WTC11 (cell line): Measurements from ENCODE around the gene BPGM. TPM values are rescaled to one million over a fixed set of nuclear protein-coding genes. Genes with fewer than 3 reads are reported as not detected.

Source experiments
- ATAC-seq: fragments of 200-7000 bp; cut with Tn5 transposase; 2 replicates; pipeline ENCODE4 v1.10.0; 2021; ENCODE audit warnings: mild to moderate bottlenecking, moderate library complexity
- CTCF ChIA-PET: fragments of 300-600 bp; sonication (Branson Sonifier 250); formaldehyde crosslinking; loops from one replicate; lab custom pipeline; 2021; ENCODE audit warnings: antibody characterized with exemption; lab: Charles Lee
- POLR2A ChIA-PET: fragments of 350-600 bp; sonication (Branson Sonifier 250); formaldehyde crosslinking; loops from one replicate; lab custom pipeline; 2021; ENCODE audit warnings: antibody characterized with exemption; lab: Charles Lee
- DNase-seq: peaks from one replicate; pipeline ENCODE4 v3.0.0; 2021; ENCODE audit warnings: low spot score
- H3K27ac Mint-ChIP-seq: 2 replicates; pipeline ENCODE4 v1.8.0; 2021; ENCODE audit warnings: mixed read lengths
- H3K27me3 Mint-ChIP-seq: 2 replicates; pipeline ENCODE4 v1.8.0; 2021; ENCODE audit warnings: low read depth, mild to moderate bottlenecking, moderate library complexity, mixed read lengths
- H3K36me3 Mint-ChIP-seq: 2 replicates; pipeline ENCODE4 v1.8.0; 2021; ENCODE audit warnings: mixed read lengths
- H3K4me1 Mint-ChIP-seq: 2 replicates; pipeline ENCODE4 v1.8.0; 2022; ENCODE audit warnings: mixed read lengths
- H3K4me3 Mint-ChIP-seq: 2 replicates; pipeline ENCODE4 v1.8.0; 2021; ENCODE audit warnings: mild to moderate bottlenecking, moderate library complexity, mixed read lengths
- H3K9me3 Mint-ChIP-seq: 2 replicates; pipeline ENCODE4 v1.8.0; 2021; ENCODE audit warnings: mixed read lengths
- E2F5 ChIP-seq: sonication (generic); formaldehyde crosslinking; IDR thresholded peaks from 2 replicates; pipeline ENCODE4 v1.8.1; 2022; ENCODE audit warnings: mild to moderate bottlenecking, moderate library complexity, missing genetic modification reagents
- ESRRA ChIP-seq: sonication (generic); formaldehyde crosslinking; IDR thresholded peaks from 2 replicates; pipeline ENCODE4 v1.8.1; 2022; ENCODE audit warnings: mild to moderate bottlenecking, missing genetic modification reagents, borderline replicate concordance
- IRF2 ChIP-seq: sonication (generic); formaldehyde crosslinking; IDR thresholded peaks from 2 replicates; pipeline ENCODE4 v1.8.0; 2022; ENCODE audit warnings: low read depth, missing genetic modification reagents, borderline replicate concordance
- JUN ChIP-seq: sonication (generic); formaldehyde crosslinking; IDR thresholded peaks from 2 replicates; pipeline ENCODE4 v1.8.0; 2023; ENCODE audit warnings: mild to moderate bottlenecking, missing genetic modification reagents
- MXD4 ChIP-seq: fragments of 250-450 bp; sonication (Bioruptor Pico); IDR thresholded peaks from 2 replicates; pipeline ENCODE4 v1.8.0; 2021; ENCODE audit warnings: mild to moderate bottlenecking, moderate library complexity, borderline replicate concordance
- NFATC4 ChIP-seq: fragments of 250-450 bp; sonication (Bioruptor Pico); IDR thresholded peaks from 2 replicates; pipeline ENCODE4 v1.9.0; 2021; ENCODE audit warnings: mild to moderate bottlenecking
- NR2C2 ChIP-seq: sonication (generic); formaldehyde crosslinking; IDR thresholded peaks from 2 replicates; pipeline ENCODE4 v1.8.0; 2022; ENCODE audit warnings: mild to moderate bottlenecking, missing genetic modification reagents
- PREB ChIP-seq: sonication (generic); formaldehyde crosslinking; IDR thresholded peaks from 2 replicates; pipeline ENCODE4 v1.8.1; 2022; ENCODE audit warnings: mild to moderate bottlenecking, missing genetic modification reagents, moderate library complexity, borderline replicate concordance
- RELA ChIP-seq: sonication (generic); formaldehyde crosslinking; IDR thresholded peaks from 2 replicates; pipeline ENCODE4 v1.8.1; 2022; ENCODE audit warnings: missing genetic modification reagents, mild to moderate bottlenecking, borderline replicate concordance
- RORB ChIP-seq: fragments of 250-450 bp; sonication (Bioruptor Pico); IDR thresholded peaks from 2 replicates; pipeline ENCODE4 v1.9.0; 2021; ENCODE audit warnings: mild to moderate bottlenecking
- TP53 ChIP-seq: sonication (generic); formaldehyde crosslinking; IDR thresholded peaks from 2 replicates; pipeline ENCODE4 v1.8.1; 2023; ENCODE audit warnings: mild to moderate bottlenecking, missing genetic modification reagents
- ZBTB43 ChIP-seq: sonication (generic); formaldehyde crosslinking; IDR thresholded peaks from 2 replicates; pipeline ENCODE4 v1.8.1; 2023; ENCODE audit warnings: mild to moderate bottlenecking, missing genetic modification reagents
- ZNF138 ChIP-seq: sonication (generic); formaldehyde crosslinking; conservative IDR thresholded peaks from 2 replicates; pipeline ENCODE4 v1.8.1; 2022; ENCODE audit warnings: mild to moderate bottlenecking, moderate library complexity, missing genetic modification reagents
- ZNF317 ChIP-seq: sonication (generic); formaldehyde crosslinking; IDR thresholded peaks from 2 replicates; pipeline ENCODE4 v1.8.1; 2023; ENCODE audit warnings: low read depth, mild to moderate bottlenecking, moderate library complexity, missing genetic modification reagents, borderline replicate concordance
- ZNF532 ChIP-seq: fragments of 250-450 bp; sonication (Bioruptor Pico); IDR thresholded peaks from 2 replicates; pipeline ENCODE4 v1.9.0; 2021; ENCODE audit warnings: mild to moderate bottlenecking, borderline replicate concordance
- total RNA-seq: library from RNA; stranded (reverse); gene quantifications from 3 replicates; pipeline ENCODE4 v1.2.3, GENCODE V29; 2021
- TF ChIP-seq, protein P1 (sequence below): sonication (generic); formaldehyde crosslinking; IDR thresholded peaks from 2 replicates; pipeline ENCODE4 v1.8.0; 2023; ENCODE audit warnings: missing genetic modification reagents, mild to moderate bottlenecking, borderline replicate concordance
- TF ChIP-seq, protein P2 (sequence below): sonication (generic); formaldehyde crosslinking; IDR thresholded peaks from 2 replicates; pipeline ENCODE4 v1.8.0; 2023; ENCODE audit warnings: mild to moderate bottlenecking, missing genetic modification reagents
- TF ChIP-seq, protein P3 (sequence below): fragments of 250-450 bp; sonication (Bioruptor Pico); IDR thresholded peaks from 2 replicates; pipeline ENCODE4 v1.9.0; 2021; ENCODE audit warnings: mild to moderate bottlenecking

The BPGM gene
- total RNA-seq, 1 experiment from 2014 or later, result 14.6 TPM

- POLR2A ChIA-PET, result no interaction called here
These were observed 19.4 kb upstream of the BPGM start for GRCh38 chr7:134627109-134627774.

More at GRCh38 chr7:134627109-134627774, 19.4 kb upstream of the BPGM start:
- Mint-ChIP-seq H3K4me3 (no peak overlapping the region), H3K4me1 (peaks cover 6% of the 10 kb centered on the region; the same call in 1 of the 2 replicates), H3K36me3 (no peaks in the 10 kb centered on the region), H3K9me3 (no peaks in the 10 kb centered on the region), H3K27ac (no peak overlapping the region), H3K27me3 (peaks cover 8% of the 10 kb centered on the region)
- ATAC-seq (no peak), DNase-seq (no peak)
- CTCF ChIA-PET, result no interaction called here
- TF ChIP-seq E2F5 (no peak), ESRRA (CRISPR knock-in tag) (no peak), ZNF138 (CRISPR knock-in tag) (no peak), TP53 (CRISPR knock-in tag) (no peak), RORB (CRISPR knock-in tag) (no peak), PREB (no peak), ZBTB43 (CRISPR knock-in tag) (no peak), JUN (CRISPR knock-in tag) (no peak), MXD4 (CRISPR knock-in tag) (no peak), IRF2 (CRISPR knock-in tag) (no peak), RELA (no peak), NFATC4 (CRISPR knock-in tag) (no peak), NR2C2 (CRISPR knock-in tag) (no peak), ZNF317 (CRISPR knock-in tag) (no peak), ZNF532 (CRISPR knock-in tag) (no peak)
- TF ChIP-seq, protein P1, sequence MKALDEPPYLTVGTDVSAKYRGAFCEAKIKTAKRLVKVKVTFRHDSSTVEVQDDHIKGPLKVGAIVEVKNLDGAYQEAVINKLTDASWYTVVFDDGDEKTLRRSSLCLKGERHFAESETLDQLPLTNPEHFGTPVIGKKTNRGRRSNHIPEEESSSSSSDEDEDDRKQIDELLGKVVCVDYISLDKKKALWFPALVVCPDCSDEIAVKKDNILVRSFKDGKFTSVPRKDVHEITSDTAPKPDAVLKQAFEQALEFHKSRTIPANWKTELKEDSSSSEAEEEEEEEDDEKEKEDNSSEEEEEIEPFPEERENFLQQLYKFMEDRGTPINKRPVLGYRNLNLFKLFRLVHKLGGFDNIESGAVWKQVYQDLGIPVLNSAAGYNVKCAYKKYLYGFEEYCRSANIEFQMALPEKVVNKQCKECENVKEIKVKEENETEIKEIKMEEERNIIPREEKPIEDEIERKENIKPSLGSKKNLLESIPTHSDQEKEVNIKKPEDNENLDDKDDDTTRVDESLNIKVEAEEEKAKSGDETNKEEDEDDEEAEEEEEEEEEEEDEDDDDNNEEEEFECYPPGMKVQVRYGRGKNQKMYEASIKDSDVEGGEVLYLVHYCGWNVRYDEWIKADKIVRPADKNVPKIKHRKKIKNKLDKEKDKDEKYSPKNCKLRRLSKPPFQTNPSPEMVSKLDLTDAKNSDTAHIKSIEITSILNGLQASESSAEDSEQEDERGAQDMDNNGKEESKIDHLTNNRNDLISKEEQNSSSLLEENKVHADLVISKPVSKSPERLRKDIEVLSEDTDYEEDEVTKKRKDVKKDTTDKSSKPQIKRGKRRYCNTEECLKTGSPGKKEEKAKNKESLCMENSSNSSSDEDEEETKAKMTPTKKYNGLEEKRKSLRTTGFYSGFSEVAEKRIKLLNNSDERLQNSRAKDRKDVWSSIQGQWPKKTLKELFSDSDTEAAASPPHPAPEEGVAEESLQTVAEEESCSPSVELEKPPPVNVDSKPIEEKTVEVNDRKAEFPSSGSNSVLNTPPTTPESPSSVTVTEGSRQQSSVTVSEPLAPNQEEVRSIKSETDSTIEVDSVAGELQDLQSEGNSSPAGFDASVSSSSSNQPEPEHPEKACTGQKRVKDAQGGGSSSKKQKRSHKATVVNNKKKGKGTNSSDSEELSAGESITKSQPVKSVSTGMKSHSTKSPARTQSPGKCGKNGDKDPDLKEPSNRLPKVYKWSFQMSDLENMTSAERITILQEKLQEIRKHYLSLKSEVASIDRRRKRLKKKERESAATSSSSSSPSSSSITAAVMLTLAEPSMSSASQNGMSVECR (CRISPR knock-in tag), result no peak
- TF ChIP-seq, protein P2, sequence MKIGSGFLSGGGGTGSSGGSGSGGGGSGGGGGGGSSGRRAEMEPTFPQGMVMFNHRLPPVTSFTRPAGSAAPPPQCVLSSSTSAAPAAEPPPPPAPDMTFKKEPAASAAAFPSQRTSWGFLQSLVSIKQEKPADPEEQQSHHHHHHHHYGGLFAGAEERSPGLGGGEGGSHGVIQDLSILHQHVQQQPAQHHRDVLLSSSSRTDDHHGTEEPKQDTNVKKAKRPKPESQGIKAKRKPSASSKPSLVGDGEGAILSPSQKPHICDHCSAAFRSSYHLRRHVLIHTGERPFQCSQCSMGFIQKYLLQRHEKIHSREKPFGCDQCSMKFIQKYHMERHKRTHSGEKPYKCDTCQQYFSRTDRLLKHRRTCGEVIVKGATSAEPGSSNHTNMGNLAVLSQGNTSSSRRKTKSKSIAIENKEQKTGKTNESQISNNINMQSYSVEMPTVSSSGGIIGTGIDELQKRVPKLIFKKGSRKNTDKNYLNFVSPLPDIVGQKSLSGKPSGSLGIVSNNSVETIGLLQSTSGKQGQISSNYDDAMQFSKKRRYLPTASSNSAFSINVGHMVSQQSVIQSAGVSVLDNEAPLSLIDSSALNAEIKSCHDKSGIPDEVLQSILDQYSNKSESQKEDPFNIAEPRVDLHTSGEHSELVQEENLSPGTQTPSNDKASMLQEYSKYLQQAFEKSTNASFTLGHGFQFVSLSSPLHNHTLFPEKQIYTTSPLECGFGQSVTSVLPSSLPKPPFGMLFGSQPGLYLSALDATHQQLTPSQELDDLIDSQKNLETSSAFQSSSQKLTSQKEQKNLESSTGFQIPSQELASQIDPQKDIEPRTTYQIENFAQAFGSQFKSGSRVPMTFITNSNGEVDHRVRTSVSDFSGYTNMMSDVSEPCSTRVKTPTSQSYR (CRISPR knock-in tag), result no peak
- TF ChIP-seq, protein P3, sequence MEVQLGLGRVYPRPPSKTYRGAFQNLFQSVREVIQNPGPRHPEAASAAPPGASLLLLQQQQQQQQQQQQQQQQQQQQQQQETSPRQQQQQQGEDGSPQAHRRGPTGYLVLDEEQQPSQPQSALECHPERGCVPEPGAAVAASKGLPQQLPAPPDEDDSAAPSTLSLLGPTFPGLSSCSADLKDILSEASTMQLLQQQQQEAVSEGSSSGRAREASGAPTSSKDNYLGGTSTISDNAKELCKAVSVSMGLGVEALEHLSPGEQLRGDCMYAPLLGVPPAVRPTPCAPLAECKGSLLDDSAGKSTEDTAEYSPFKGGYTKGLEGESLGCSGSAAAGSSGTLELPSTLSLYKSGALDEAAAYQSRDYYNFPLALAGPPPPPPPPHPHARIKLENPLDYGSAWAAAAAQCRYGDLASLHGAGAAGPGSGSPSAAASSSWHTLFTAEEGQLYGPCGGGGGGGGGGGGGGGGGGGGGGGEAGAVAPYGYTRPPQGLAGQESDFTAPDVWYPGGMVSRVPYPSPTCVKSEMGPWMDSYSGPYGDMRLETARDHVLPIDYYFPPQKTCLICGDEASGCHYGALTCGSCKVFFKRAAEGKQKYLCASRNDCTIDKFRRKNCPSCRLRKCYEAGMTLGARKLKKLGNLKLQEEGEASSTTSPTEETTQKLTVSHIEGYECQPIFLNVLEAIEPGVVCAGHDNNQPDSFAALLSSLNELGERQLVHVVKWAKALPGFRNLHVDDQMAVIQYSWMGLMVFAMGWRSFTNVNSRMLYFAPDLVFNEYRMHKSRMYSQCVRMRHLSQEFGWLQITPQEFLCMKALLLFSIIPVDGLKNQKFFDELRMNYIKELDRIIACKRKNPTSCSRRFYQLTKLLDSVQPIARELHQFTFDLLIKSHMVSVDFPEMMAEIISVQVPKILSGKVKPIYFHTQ, result no peak
